ENCODE data around the gene MAVS. TPM values are rescaled to one million over a fixed set of nuclear protein-coding genes. Genes with fewer than 3 reads are reported as not detected.

MAVS gene
- total and polyA plus RNA-seq, 9 of the 15 experiments (the other 6 are each of a cell fraction or from before 2014, with no cell fraction given) = 1.6 to 22.0 (median 11.3) TPM

GRCh38 chr20:3900187-3900604 is 53.6 kb downstream of the MAVS start (continued):
- TF ChIP-seq REST (IDR thresholded peaks at IDR 0.05; ENCODE audit: borderline replicate concordance) (no peak), REST (CRISPR knock-in tag; IDR thresholded peaks at IDR 0.05; ENCODE audit: low read depth) (no peak), ZNF12 (CRISPR knock-in tag; IDR thresholded peaks at IDR 0.05) (no peak), ZSCAN29 (IDR thresholded peaks at IDR 0.05) (no peak), DPF2 (IDR thresholded peaks at IDR 0.05) (no peak), ZNF347 (CRISPR knock-in tag; IDR thresholded peaks at IDR 0.05; ENCODE audit: low read depth) (no peak), ZNF766 (CRISPR knock-in tag; conservative IDR thresholded peaks at IDR 0.05) (no peak), MED1 (CRISPR knock-in tag; IDR thresholded peaks at IDR 0.05; ENCODE audit: borderline replicate concordance) (no peak)
